Common myeloid progenitor, CD34-positive (primary cell): Measurements from ENCODE around the gene SC5D.

Experiments
- CTCF ChIA-PET: fragments of 350-600 bp; sonication (Branson Sonifier 250); formaldehyde crosslinking; loops from one replicate; lab custom pipeline; 2021; ENCODE audit warnings: antibody characterized with exemption; lab: Charles Lee
- POLR2A ChIA-PET: fragments of 350-600 bp; sonication (Branson Sonifier 250); formaldehyde crosslinking; loops from one replicate; lab custom pipeline; 2021; ENCODE audit warnings: antibody characterized with exemption; lab: Charles Lee
- DNase-seq, 3 donors: peaks; one replicate each; pipeline versions ENCODE4 v3.0.0 to v3.0.0-alpha.2; 2013
- H3K27ac ChIP-seq, 2 experiments: 1 replicate in 1 of 2; 2 replicates in 1 of 2; pipeline ENCODE4 v1.7.0; 2013; ENCODE audit warnings: inconsistent platforms in 2 of 2, low read length in 2 of 2, mild to moderate bottlenecking in 2 of 2, low read depth in 1 of 2, moderate library complexity in 1 of 2; ENCODE audit not compliant: severe bottlenecking in 2 of 2, insufficient read depth in 1 of 2, poor library complexity in 1 of 2
- H3K27me3 ChIP-seq, 5 experiments: replicated peaks in 2 of 5; 1 replicate in 3 of 5; 2 replicates in 2 of 5; pipeline versions ENCODE4 v1.6.1 to v1.7.0; 2013; ENCODE audit warnings: low read length in 4 of 5, mild to moderate bottlenecking in 2 of 5, moderate library complexity in 2 of 5, inconsistent platforms in 1 of 5; ENCODE audit not compliant: insufficient read depth in 5 of 5, control insufficient read depth in 4 of 5
- H3K36me3 ChIP-seq, 4 experiments: 1 replicate in 2 of 4; 2 replicates in 2 of 4; pipeline versions ENCODE4 v1.6.1 to v1.7.0; 2013; ENCODE audit warnings: low read length in 3 of 4, control low read depth in 1 of 4, mild to moderate bottlenecking in 1 of 4; ENCODE audit not compliant: control insufficient read depth in 4 of 4, insufficient read depth in 4 of 4
- H3K4me1 ChIP-seq, 4 experiments: 1 replicate in 3 of 4; 2 replicates in 1 of 4; pipeline versions ENCODE4 v1.6.1 to v1.7.1; 2013; ENCODE audit warnings: low read length in 3 of 4, mild to moderate bottlenecking in 3 of 4, control low read depth in 1 of 4, inconsistent platforms in 1 of 4, moderate library complexity in 1 of 4; ENCODE audit not compliant: control insufficient read depth in 4 of 4, insufficient read depth in 4 of 4; ENCODE audit errors: control extremely low read depth in 1 of 4
- H3K4me3 ChIP-seq, 7 experiments: 1 replicate in 4 of 7; 2 replicates in 3 of 7; pipeline versions ENCODE4 v1.5.1 to v1.7.0; 2013; ENCODE audit warnings: mild to moderate bottlenecking in 7 of 7, low read length in 6 of 7, moderate library complexity in 6 of 7, inconsistent platforms in 2 of 7, low read depth in 2 of 7, control low read depth in 1 of 7; ENCODE audit not compliant: insufficient read depth in 4 of 7, control insufficient read depth in 1 of 7; ENCODE audit errors: extremely low read depth in 1 of 7
- H3K9me3 ChIP-seq, 5 experiments: 1 replicate in 4 of 5; 2 replicates in 1 of 5; pipeline versions ENCODE4 v1.6.1 to v1.7.1; 2013; ENCODE audit warnings: low read length in 4 of 5, mild to moderate bottlenecking in 2 of 5, inconsistent platforms in 1 of 5, low read depth in 1 of 5, moderate library complexity in 1 of 5; ENCODE audit not compliant: control insufficient read depth in 4 of 5, insufficient read depth in 2 of 5; ENCODE audit errors: control extremely low read depth in 1 of 5
- WGBS: methylation state at CpG from one replicate; pipeline ENCODE4 v1.1.5; 2013; ENCODE audit not compliant: insufficient coverage; 5-methylcytosine and 5-hydroxymethylcytosine counted together

SC5D gene

GRCh38 chr11:121250843-121251242 lies 41.7 kb upstream of the SC5D start:
- ChIA-PET CTCF (interaction anchor here (1.0 to 1.6 kb wide), 5 partner anchors 9 to 341 kb away, joined by 3 to 5 read pairs (median 3); no protein-coding TSS in a partner anchor), POLR2A (no interaction called here)
- no peak for DNase-seq
- Histone ChIP-seq H3K27me3 (no peaks in the 10 kb centered on the region), H3K27ac (no peak overlapping the region), H3K4me1 (peaks cover 0 to 5% (median 2%) of the 10 kb centered on the region in 4 experiments), H3K4me3 (no peak overlapping the region), H3K36me3 (no peaks in the 10 kb centered on the region), H3K9me3 (peaks cover 1 to 15% (median 2%) of the 10 kb centered on the region in 5 experiments)
- WGBS: 75% methylated on average over 3 of the region's 4 CpGs

- ChIA-PET POLR2A (no interaction called here), CTCF (interaction anchor here (0.7 to 1.5 kb wide), 2 partner anchors 15 to 1426 kb away, joined by 3 to 4 read pairs; no protein-coding TSS in a partner anchor)
- H3K27me3 ChIP-seq: no peaks in the 10 kb centered on the region
- peaks cover 1 to 15% (median 2%) of the 10 kb centered on the region in 5 experiments for H3K9me3 ChIP-seq
- no peak overlapping the region for H3K27ac ChIP-seq
- H3K4me3 ChIP-seq: no peak overlapping the region
- peaks cover 7 to 24% (median 7%) of the 10 kb centered on the region in 4 experiments for H3K4me1 ChIP-seq
- no peak for DNase-seq
- H3K36me3 ChIP-seq: no peaks in the 10 kb centered on the region
Observed at GRCh38 chr11:121253951-121254350, 38.6 kb upstream of the SC5D start.

GRCh38 chr11:121254756-121255155 lies 37.8 kb upstream of the SC5D start:
- ChIA-PET POLR2A (no interaction called here), CTCF (interaction anchor here (0.7 to 1.7 kb wide), 3 partner anchors 10 to 24 kb away, joined by 3 to 5 read pairs (median 3); no protein-coding TSS in a partner anchor)
- H3K36me3 ChIP-seq: no peaks in the 10 kb centered on the region
- no peak overlapping the region for H3K27ac ChIP-seq
- peaks cover 7 to 24% (median 7%) of the 10 kb centered on the region in 4 experiments for H3K4me1 ChIP-seq
- DNase-seq: peak in 1 of 3 donors; percentile 20
- no peak overlapping the region for H3K4me3 ChIP-seq
- H3K27me3 ChIP-seq: no peaks in the 10 kb centered on the region
- peaks cover 1 to 15% (median 2%) of the 10 kb centered on the region in 5 experiments for H3K9me3 ChIP-seq

- H3K27ac ChIP-seq: no peak overlapping the region
- WGBS: no CpG with 5 or more reads among the region's 2 CpGs
- no peaks in the 10 kb centered on the region for H3K27me3 ChIP-seq
- ChIA-PET POLR2A (no interaction called here), CTCF (interaction anchor here (0.6 to 2.0 kb wide), 7 partner anchors 8 to 1242 kb away, joined by 3 to 14 read pairs (median 3); no protein-coding TSS in a partner anchor)
- H3K4me1 ChIP-seq: peaks cover 6 to 24% (median 7%) of the 10 kb centered on the region in 4 experiments
- DNase-seq: no peak
- peaks cover 1 to 15% (median 2%) of the 10 kb centered on the region in 5 experiments for H3K9me3 ChIP-seq
- H3K36me3 ChIP-seq: no peaks in the 10 kb centered on the region
- no peak overlapping the region for H3K4me3 ChIP-seq
Observed at GRCh38 chr11:121255473-121256125, 37.0 kb upstream of the SC5D start.

- ChIA-PET POLR2A (interaction anchor here (0.6 to 1.2 kb wide), 3 partner anchors 35 to 1614 kb away, joined by 3 to 10 read pairs (median 5); partner anchors contain the start of gene SC5D), CTCF (interaction anchor here (1.0 to 2.0 kb wide), 5 partner anchors 10 to 325 kb away, joined by 3 to 14 read pairs (median 4); partner anchors contain the start of gene SC5D)
- no peak overlapping the region for H3K4me3 ChIP-seq
Observed at GRCh38 chr11:121257289-121257688, 35.3 kb upstream of the SC5D start.

GRCh38 chr11:121257976-121258375 lies 34.6 kb upstream of the SC5D start:
- peak overlapping the region in 1 of 2 experiments; percentile 43 for H3K27ac ChIP-seq
- no peak overlapping the region for H3K4me3 ChIP-seq
- no peaks in the 10 kb centered on the region for H3K27me3 ChIP-seq
- no peaks in the 10 kb centered on the region for H3K36me3 ChIP-seq
- peaks cover 4 to 19% (median 7%) of the 10 kb centered on the region in 4 experiments for H3K4me1 ChIP-seq
- CTCF ChIA-PET: interaction anchor here (1.4 to 1.5 kb wide), 3 partner anchors 11 to 324 kb away, joined by 3 to 6 read pairs (median 4); no protein-coding TSS in a partner anchor
- no CpG with 5 or more reads among the region's 1 CpG for WGBS
- peaks cover 1 to 17% (median 2%) of the 10 kb centered on the region in 5 experiments for H3K9me3 ChIP-seq
- POLR2A ChIA-PET: interaction anchor here (1.0 to 1.2 kb wide), 2 partner anchors 34 to 300 kb away, joined by 3 to 5 read pairs; partner anchors contain the start of gene SC5D
- no peak for DNase-seq

More at GRCh38 chr11:121257289-121257688, 35.3 kb upstream of the SC5D start:
- peak; percentile 78 to 93 (median 84) for DNase-seq
- Histone ChIP-seq H3K27ac (peak overlapping the region in 1 of 2 experiments; percentile 43), H3K4me1 (peaks cover 4 to 21% (median 7%) of the 10 kb centered on the region in 4 experiments), H3K27me3 (no peaks in the 10 kb centered on the region), H3K9me3 (peaks cover 1 to 15% (median 2%) of the 10 kb centered on the region in 5 experiments), H3K36me3 (no peaks in the 10 kb centered on the region)

GRCh38 chr11:121265586-121265985 lies 27.0 kb upstream of the SC5D start:
- Histone ChIP-seq H3K27me3 (no peaks in the 10 kb centered on the region), H3K4me1 (peaks cover 7 to 30% (median 21%) of the 10 kb centered on the region in 4 experiments), H3K27ac (no peak overlapping the region), H3K9me3 (peaks cover 0 to 12% (median 2%) of the 10 kb centered on the region in 5 experiments), H3K4me3 (no peak overlapping the region), H3K36me3 (no peaks in the 10 kb centered on the region)
- ChIA-PET CTCF (interaction anchor here (2.1 kb wide), 1 partner anchor 10 kb away, joined by 5 read pairs; no protein-coding TSS in a partner anchor), POLR2A (no interaction called here)
- 86% methylated on average over 6 of the region's 6 CpGs for WGBS
- no peak for DNase-seq
